Uterus (tissue), 4 donors: ENCODE measurements around the gene SLC33A1. TPM values are rescaled to one million over a fixed set of nuclear protein-coding genes. Genes with fewer than 3 reads are reported as not detected.
"Not testable (repeated sequence)": the region's sequence is repeated elsewhere in the genome, so short reads cannot be mapped to it uniquely, and the experiment has no call there.

Experiments
- DNase-seq, 2 donors: peaks; one replicate each; pipeline ENCODE4 v3.0.0-alpha.2; 2019 to 2020
- H3K27ac ChIP-seq, 2 donors: fragments of 200-600 bp; sonication (generic); 1 replicate in 1 of 2; 2 replicates in 1 of 2; pipeline ENCODE4 v1.5.1; 2016 to 2018
- H3K27me3 ChIP-seq, 2 donors: fragments of 200-600 bp; sonication (generic); one replicate each; pipeline ENCODE4 v1.5.1; 2018 to 2019; ENCODE audit warnings: control low read depth in 1 of 2
- H3K36me3 ChIP-seq, 2 donors: fragments of 200-600 bp; sonication (generic); one replicate each; pipeline ENCODE4 v1.5.1; 2019; ENCODE audit warnings: control low read depth in 1 of 2
- H3K4me1 ChIP-seq, 2 donors: fragments of 200-600 bp; sonication (generic); one replicate each; pipeline ENCODE4 v1.5.1; 2018 to 2019; ENCODE audit warnings: control low read depth in 1 of 2
- H3K4me3 ChIP-seq, 2 donors: fragments of 200-600 bp; sonication (generic); 1 replicate in 1 of 2; 2 replicates in 1 of 2; pipeline ENCODE4 v1.5.1; 2018 to 2019; ENCODE audit warnings: mild to moderate bottlenecking in 1 of 2
- H3K9me3 ChIP-seq, 2 donors: fragments of 200-600 bp; sonication (generic); one replicate each; pipeline ENCODE4 v1.5.1; 2019; ENCODE audit warnings: control low read depth in 1 of 2
- CTCF ChIP-seq, 4 experiments: fragments of 200-600 bp in 2 of 4; fragments of 450-650 bp in 2 of 4; sonication (generic) in 2 of 4; IDR thresholded peaks; one replicate each; pipeline ENCODE4 v1.5.1; 2016 to 2019; ENCODE audit warnings: antibody characterized with exemption in 4 of 4, mild to moderate bottlenecking in 2 of 4, moderate library complexity in 1 of 4
- POLR2A ChIP-seq, 2 donors: fragments of 450-650 bp; IDR thresholded peaks; one replicate each; pipeline ENCODE4 v1.6.1; 2016; ENCODE audit warnings: antibody characterized with exemption in 2 of 2, mild to moderate bottlenecking in 1 of 2, moderate library complexity in 1 of 2
- intact Hi-C: fragments of 100-400 bp; cut with DNase I; formaldehyde crosslinking; loops from one replicate; pipeline ENCODE4 v1.15.1; 2023; ENCODE audit warnings: low total_unique reads
- total RNA-seq, 4 donors: library from RNA; depleted of rRNA in 3 of 4; stranded (reverse); fragments of >200 nt in 3 of 4; gene quantifications; one replicate each; pipeline versions ENCODE4 v1.1.0 to v1.2.4, GENCODE V29; 2014 to 2023
- donor health status: DM: yes; HTN: yes; CAD: no.

The SLC33A1 gene
- total RNA-seq, 4 donors from 2014 or later: 33.3 to 44.6 (median 37.0) TPM

GRCh38 chr3:155815030-155815545 is 39.1 kb downstream of the SLC33A1 start:
- DNase-seq: no peak
- no peaks in the 10 kb centered on the region for H3K27me3 ChIP-seq
- H3K9me3 ChIP-seq: no peaks in the 10 kb centered on the region
- no peak for TF ChIP-seq CTCF (IDR thresholded peaks at IDR 0.05)
- TF ChIP-seq POLR2A (IDR thresholded peaks at IDR 0.05): no peak
- no peaks in the 10 kb centered on the region for H3K36me3 ChIP-seq
- no peak overlapping the region for H3K27ac ChIP-seq
- H3K4me3 ChIP-seq: no peak overlapping the region
- H3K4me1 ChIP-seq: no peaks in the 10 kb centered on the region
- intact Hi-C loops: no loop called here

GRCh38 chr3:155813224-155813623 is 41.0 kb downstream of the SLC33A1 start:
- H3K9me3 ChIP-seq, H3K27me3 ChIP-seq, H3K4me3 ChIP-seq, DNase-seq, H3K4me1 ChIP-seq, H3K27ac ChIP-seq, H3K36me3 ChIP-seq, intact Hi-C loops: not testable (repeated sequence)

- no peaks in the 10 kb centered on the region for H3K9me3 ChIP-seq
- no peak for DNase-seq
- no peak overlapping the region for H3K27ac ChIP-seq
- no peak overlapping the region for H3K4me3 ChIP-seq
- TF ChIP-seq CTCF (IDR thresholded peaks at IDR 0.05): no peak
- TF ChIP-seq POLR2A (IDR thresholded peaks at IDR 0.05): no peak
- no peaks in the 10 kb centered on the region for H3K4me1 ChIP-seq
- no peaks in the 10 kb centered on the region for H3K36me3 ChIP-seq
- intact Hi-C loops: loop anchor here (10.0 kb wide), 1 partner anchor 66 kb away; the partner anchor contains the start of gene GMPS
- no peaks in the 10 kb centered on the region for H3K27me3 ChIP-seq
These were observed 45.0 kb downstream of the SLC33A1 start for GRCh38 chr3:155809181-155809580.

GRCh38 chr3:155807823-155808222 is 46.4 kb downstream of the SLC33A1 start:
- Histone ChIP-seq H3K27ac (no peak overlapping the region), H3K9me3 (no peaks in the 10 kb centered on the region), H3K36me3 (no peaks in the 10 kb centered on the region), H3K4me1 (no peaks in the 10 kb centered on the region), H3K4me3 (no peak overlapping the region), H3K27me3 (no peaks in the 10 kb centered on the region)
- intact Hi-C loops: loop anchor here (10.0 kb wide), 1 partner anchor 67 kb away; the partner anchor contains the start of gene GMPS
- no peak for TF ChIP-seq POLR2A (IDR thresholded peaks at IDR 0.05)
- no peak for TF ChIP-seq CTCF (IDR thresholded peaks at IDR 0.05)
- no peak for DNase-seq

- intact Hi-C loops: loop anchor here (10.0 kb wide), 1 partner anchor 69 kb away; the partner anchor contains the start of gene GMPS
- TF ChIP-seq POLR2A (IDR thresholded peaks at IDR 0.05): peak in 1 of 2 donors; percentile 38
- TF ChIP-seq CTCF (IDR thresholded peaks at IDR 0.05): peak; percentile 62 to 95 (median 82)
- Histone ChIP-seq H3K27me3 (no peaks in the 10 kb centered on the region), H3K9me3 (no peaks in the 10 kb centered on the region), H3K27ac (peak within 1 kb of the TSS; percentile 75 to 85), H3K4me1 (no peaks in the 10 kb centered on the region), H3K4me3 (peak within 1 kb of the TSS; percentile 70 to 79), H3K36me3 (no peaks in the 10 kb centered on the region)
- DNase-seq: peak; percentile 38 to 62
These were observed 48.2 kb downstream of the SLC33A1 start, which contains the start of gene C3orf33 for GRCh38 chr3:155805802-155806618. TSS of gene C3orf33 (minus strand) at chr3:155806278. CDS start at chr3:155806252, 26 bp downstream.
